ENCODE data around the gene KRTAP3-1. TPM values are rescaled to one million over a fixed set of nuclear protein-coding genes. Genes with fewer than 3 reads are reported as not detected.
"Not testable (repeated sequence)": the region's sequence is repeated elsewhere in the genome, so short reads cannot be mapped to it uniquely, and the experiment has no call there.

KRTAP3-1 gene
- not detected for total RNA-seq

DNA sequence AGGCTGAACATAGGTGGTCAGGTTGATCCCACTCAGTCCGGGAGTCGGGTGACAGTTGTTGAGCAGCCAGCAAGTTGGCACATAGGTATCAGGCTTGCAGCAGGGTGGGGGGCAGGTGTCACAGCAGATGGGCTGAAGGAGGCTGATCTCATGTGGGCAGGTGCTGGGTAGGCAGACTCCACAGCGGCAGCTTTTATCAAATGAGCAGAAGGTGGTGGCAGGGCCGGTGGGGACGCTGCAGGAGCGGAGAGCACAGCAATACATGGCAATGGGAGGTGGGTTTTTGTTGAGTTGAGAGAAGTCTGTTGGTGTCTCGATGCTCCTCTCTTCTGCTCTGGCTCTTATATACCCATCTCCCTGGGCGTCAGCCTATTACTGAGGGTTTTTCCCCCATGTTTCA is at the start of gene KRTAP3-1:
Gene KRTAP3-1, minus strand, starts transcription at position 318 of the 400 bp plus-strand sequence. Its CDS starts 54 bp downstream, at position 264.
- H3K36me3 Mint-ChIP-seq = no peaks in the 10 kb centered on the region
- intact Hi-C loops (cut with micrococcal nuclease) = no loop called here
- ChIA-PET CTCF (no interaction called here), POLR2A (no interaction called here)
- H3K4me3 Mint-ChIP-seq = no peak within 1 kb of the TSS
- no peak for DNase-seq
- no peak within 1 kb of the TSS for H3K27ac Mint-ChIP-seq
- H3K27me3 Mint-ChIP-seq = no peaks in the 10 kb centered on the region
- H3K4me1 Mint-ChIP-seq (ENCODE audit: low read depth) = no peaks in the 10 kb centered on the region
- no peaks in the 10 kb centered on the region for H3K9me3 Mint-ChIP-seq

DNA sequence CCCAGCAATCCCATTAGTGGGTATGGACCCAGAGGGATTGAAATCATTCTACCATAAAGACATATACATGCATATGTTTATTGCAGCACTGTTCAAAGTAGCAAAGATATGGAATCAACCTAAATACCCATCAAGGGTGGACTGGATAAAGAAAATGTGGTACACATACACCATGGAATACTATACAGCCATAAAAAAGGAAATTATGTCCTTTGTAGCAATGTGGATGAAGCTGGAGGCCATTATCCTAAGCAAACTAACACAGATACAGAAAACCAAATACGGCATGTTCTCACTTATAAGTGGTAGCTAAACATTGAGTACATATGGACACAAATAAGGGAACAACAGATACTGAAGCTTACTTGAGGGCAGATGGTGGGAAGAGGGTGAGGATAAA is 48.6 kb upstream of the KRTAP3-1 start:
- intact Hi-C loops (cut with micrococcal nuclease) = no loop called here
- ChIA-PET CTCF (no interaction called here), POLR2A (no interaction called here)
- Mint-ChIP-seq H3K4me1 (ENCODE audit: low read depth) (no peaks in the 10 kb centered on the region), H3K27me3 (peaks cover 25% of the 10 kb centered on the region), H3K9me3 (peaks cover 4% of the 10 kb centered on the region), H3K36me3 (no peaks in the 10 kb centered on the region), H3K27ac (no peak overlapping the region), H3K4me3 (no peak overlapping the region)
- no peak for DNase-seq

DNA sequence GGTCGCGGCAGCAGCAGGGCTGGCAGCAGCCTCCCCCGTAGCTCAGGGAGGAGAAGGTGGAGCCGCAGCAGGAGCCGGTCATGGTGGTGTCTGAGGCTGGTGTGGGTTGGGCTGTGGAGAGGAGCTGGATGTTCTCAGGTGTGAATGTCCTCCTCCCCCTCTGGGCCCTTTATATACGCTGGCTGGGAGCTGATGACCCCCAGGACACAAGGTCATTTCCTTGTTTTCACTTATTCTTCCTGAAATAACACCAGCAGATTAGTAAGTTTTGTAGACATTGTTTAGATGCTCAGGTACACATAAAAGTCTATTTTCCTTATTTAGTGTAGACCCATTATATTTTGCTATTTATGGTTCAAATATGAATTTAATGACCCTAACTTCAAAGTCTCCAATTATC is 46.2 kb upstream of the KRTAP3-1 start, which contains the start of gene KRTAP2-2:
Gene KRTAP2-2, minus strand, starts transcription at position 101 of the 400 bp plus-strand sequence. Its CDS starts 19 bp downstream, at position 82.
- DNase-seq; CTCF ChIA-PET; intact Hi-C loops (cut with micrococcal nuclease); H3K27ac Mint-ChIP-seq; H3K4me3 Mint-ChIP-seq; POLR2A ChIA-PET; H3K36me3 Mint-ChIP-seq; H3K9me3 Mint-ChIP-seq; H3K4me1 Mint-ChIP-seq (ENCODE audit: low read depth): not testable (repeated sequence)
- H3K27me3 Mint-ChIP-seq = peaks cover 20% of the 10 kb centered on the region

DNA sequence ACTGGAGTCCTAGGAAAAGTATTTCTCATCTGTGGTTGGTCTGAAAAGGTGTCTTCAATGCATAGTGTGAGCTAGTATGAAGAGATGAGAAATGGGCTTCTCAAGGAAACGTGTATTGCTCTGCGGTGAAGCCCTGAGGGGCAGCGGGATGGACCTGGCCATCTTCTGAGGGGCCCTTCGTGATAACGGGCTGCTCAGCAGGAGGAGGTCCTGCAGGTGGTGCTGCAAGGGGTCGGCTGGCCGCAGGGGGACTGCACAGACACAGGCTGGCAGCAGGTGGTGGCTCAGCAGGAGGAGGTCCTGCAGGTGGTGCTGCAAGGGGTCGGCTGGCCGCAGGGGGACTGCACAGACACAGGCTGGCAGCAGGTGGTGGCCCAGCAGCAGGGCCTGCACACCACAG is 45.6 kb upstream of the KRTAP3-1 start:
- POLR2A ChIA-PET; H3K36me3 Mint-ChIP-seq; DNase-seq; CTCF ChIA-PET; intact Hi-C loops (cut with micrococcal nuclease); H3K4me3 Mint-ChIP-seq; H3K27ac Mint-ChIP-seq; H3K9me3 Mint-ChIP-seq; H3K4me1 Mint-ChIP-seq (ENCODE audit: low read depth): not testable (repeated sequence)
- peaks cover 19% of the 10 kb centered on the region for H3K27me3 Mint-ChIP-seq

DNA sequence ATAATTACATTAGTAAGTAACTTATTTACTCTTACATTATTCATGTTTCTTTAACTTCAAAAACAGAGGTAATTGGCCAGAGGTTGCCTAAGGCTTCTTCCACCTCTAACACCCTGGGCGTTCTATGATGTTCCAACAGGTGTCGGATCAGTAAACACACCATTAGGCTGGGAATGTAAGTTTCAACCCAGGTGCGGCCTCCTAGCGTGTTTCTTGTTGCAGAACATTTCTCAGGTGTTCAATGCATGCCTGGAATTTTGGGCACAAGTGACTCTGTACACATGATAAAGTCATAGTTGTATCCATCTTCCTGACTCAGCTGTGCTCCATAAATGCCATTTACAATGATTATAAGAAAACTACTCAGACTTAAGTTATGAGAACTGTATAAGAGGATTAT is 45.1 kb upstream of the KRTAP3-1 start:
- peaks cover 4% of the 10 kb centered on the region for H3K9me3 Mint-ChIP-seq
- POLR2A ChIA-PET = no interaction called here
- no peak overlapping the region for H3K27ac Mint-ChIP-seq
- CTCF ChIA-PET = no interaction called here
- peaks cover 17% of the 10 kb centered on the region for H3K27me3 Mint-ChIP-seq
- intact Hi-C loops (cut with micrococcal nuclease) = no loop called here
- no peaks in the 10 kb centered on the region for H3K4me1 Mint-ChIP-seq (ENCODE audit: low read depth)
- no peak for DNase-seq
- H3K36me3 Mint-ChIP-seq = no peaks in the 10 kb centered on the region
- no peak overlapping the region for H3K4me3 Mint-ChIP-seq

DNA sequence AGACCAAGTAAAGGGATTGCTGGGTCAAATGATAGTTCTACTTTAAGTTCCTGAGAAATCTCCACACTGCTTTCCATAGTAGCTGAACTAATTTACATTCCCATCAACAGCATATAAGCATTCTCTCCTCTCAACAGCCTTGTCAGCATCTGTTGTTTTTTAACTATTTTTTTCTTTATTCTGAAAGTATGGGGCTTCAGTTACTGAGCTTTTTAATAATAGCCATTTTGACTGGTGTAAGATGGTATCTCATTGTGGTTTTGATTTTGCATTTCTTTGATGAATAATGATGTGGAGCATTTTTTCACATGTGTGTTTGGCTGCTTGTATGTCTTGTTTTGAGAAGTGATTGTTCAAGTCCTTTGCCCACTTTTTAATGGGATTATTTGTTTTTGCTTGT is 43.6 kb upstream of the KRTAP3-1 start:
- Mint-ChIP-seq H3K4me3 (no peak overlapping the region), H3K36me3 (no peaks in the 10 kb centered on the region), H3K27ac (no peak overlapping the region), H3K9me3 (peaks cover 3% of the 10 kb centered on the region), H3K27me3 (peaks cover 18% of the 10 kb centered on the region), H3K4me1 (ENCODE audit: low read depth) (no peaks in the 10 kb centered on the region)
- DNase-seq = no peak
- intact Hi-C loops (cut with micrococcal nuclease) = no loop called here
- POLR2A ChIA-PET = no interaction called here
- CTCF ChIA-PET = interaction anchor here (0.6 kb wide), 1 partner anchor 618 kb away, joined by 3 read pairs; no protein-coding TSS in a partner anchor

DNA sequence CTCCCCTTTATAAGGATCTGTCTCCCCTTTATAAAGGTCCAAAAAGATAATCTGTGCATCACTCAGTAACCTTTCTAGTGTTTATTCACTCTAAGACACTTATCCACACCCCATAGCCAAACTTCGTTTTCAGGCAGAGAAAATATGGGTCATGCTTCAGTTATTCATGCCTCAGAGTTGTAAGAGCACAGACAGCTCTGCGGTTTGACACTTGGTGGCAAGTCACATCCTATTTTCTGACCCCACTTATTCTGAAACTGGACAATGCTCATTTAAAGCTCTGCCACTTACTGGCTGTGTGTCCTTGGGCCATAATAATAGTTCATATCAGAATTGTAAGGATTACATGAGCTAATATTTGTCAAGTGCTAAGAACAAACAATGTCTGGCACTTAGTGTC is 40.2 kb upstream of the KRTAP3-1 start:
- no peaks in the 10 kb centered on the region for H3K4me1 Mint-ChIP-seq (ENCODE audit: low read depth)
- no peaks in the 10 kb centered on the region for H3K36me3 Mint-ChIP-seq
- intact Hi-C loops (cut with micrococcal nuclease) = no loop called here
- H3K27me3 Mint-ChIP-seq = peaks cover 22% of the 10 kb centered on the region
- H3K9me3 Mint-ChIP-seq = no peaks in the 10 kb centered on the region
- no peak overlapping the region for H3K4me3 Mint-ChIP-seq
- CTCF ChIA-PET = no interaction called here
- H3K27ac Mint-ChIP-seq = no peak overlapping the region
- DNase-seq = no peak
- POLR2A ChIA-PET = no interaction called here

DNA sequence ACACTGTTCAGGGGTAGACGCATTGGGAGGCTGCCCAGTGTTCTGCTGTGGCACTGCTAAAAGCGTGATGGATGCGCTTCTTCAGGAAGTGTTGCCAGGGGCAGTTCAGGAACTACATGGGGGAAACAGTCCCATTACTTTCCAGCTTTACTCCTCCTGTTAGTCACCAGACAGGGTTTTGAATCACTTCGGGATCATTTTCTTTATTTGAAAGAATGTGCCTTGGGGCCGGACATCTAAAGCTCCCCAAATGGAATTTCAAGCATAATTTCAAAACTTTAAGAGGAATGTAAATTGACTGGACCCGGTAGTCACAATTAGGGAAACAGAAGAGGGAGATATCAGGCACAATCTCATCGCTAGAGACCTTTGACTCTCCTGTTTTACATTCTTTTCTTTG is 39.5 kb upstream of the KRTAP3-1 start:
- Mint-ChIP-seq H3K4me1 (ENCODE audit: low read depth) (no peaks in the 10 kb centered on the region), H3K4me3 (no peak overlapping the region), H3K27me3 (peaks cover 22% of the 10 kb centered on the region), H3K36me3 (no peaks in the 10 kb centered on the region), H3K9me3 (peaks cover 3% of the 10 kb centered on the region), H3K27ac (no peak overlapping the region)
- DNase-seq = no peak
- intact Hi-C loops (cut with micrococcal nuclease) = no loop called here
- ChIA-PET CTCF (no interaction called here), POLR2A (no interaction called here)

DNA sequence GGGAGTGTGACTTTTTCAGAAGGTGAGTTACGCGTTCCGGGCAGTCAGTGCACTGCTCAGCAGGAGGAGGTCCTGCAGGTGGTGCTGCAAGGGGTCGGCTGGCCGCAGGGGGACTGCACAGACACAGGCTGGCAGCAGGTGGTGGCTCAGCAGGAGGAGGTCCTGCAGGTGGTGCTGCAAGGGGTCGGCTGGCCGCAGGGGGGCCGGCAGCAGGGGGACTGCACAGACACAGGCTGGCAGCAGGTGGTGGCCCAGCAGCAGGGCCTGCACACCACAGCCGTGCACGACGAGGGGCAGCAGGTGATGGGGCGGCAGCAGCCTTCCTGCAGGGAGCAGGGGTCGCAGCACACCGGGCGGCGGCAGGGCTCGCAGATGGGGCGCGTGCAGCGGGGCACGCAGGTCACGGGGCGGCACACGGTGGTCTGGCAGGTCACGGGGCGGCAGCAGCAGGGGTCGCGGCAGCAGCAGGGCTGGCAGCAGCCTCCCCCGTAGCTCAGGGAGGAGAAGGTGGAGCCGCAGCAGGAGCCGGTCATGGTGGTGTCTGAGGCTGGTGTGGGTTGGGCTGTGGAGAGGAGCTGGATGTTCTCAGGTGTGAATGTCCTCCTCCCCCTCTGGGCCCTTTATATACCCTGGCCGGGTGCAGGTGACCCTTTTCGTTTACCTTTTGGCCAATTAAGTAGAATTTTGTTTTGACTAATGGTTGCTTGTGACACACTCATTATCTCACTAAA is 38.0 kb upstream of the KRTAP3-1 start, which contains the start of gene KRTAP2-1:
Gene KRTAP2-1, minus strand, starts transcription at position 582 of the 731 bp plus-strand sequence. Its CDS starts 49 bp downstream, at position 533.
- H3K27ac Mint-ChIP-seq; H3K4me1 Mint-ChIP-seq (ENCODE audit: low read depth); DNase-seq; H3K4me3 Mint-ChIP-seq; intact Hi-C loops (cut with micrococcal nuclease); H3K9me3 Mint-ChIP-seq; POLR2A ChIA-PET; H3K36me3 Mint-ChIP-seq: not testable (repeated sequence)
- CTCF ChIA-PET = interaction anchor here (0.6 kb wide), 1 partner anchor 8 kb away, joined by 3 read pairs; no protein-coding TSS in a partner anchor
- peaks cover 24% of the 10 kb centered on the region for H3K27me3 Mint-ChIP-seq

DNA sequence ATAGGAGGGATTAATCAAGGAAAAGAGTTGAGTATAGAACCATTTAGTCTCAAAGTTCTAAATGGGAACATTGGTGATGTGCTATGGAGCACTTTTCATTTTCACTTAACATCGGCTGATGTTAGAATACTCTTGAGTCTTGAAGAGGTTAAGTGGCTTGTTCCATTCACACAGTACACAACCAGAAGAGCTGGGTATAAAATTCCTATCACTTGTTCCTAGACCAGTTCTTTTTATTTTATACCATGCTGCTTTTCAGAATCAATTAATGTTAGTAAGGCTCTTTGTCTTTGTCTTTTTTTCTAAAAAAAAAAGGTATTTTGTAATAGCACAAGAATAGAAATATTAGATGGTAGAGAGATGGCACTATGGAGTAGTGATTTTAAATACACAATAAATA is 34.0 kb upstream of the KRTAP3-1 start:
- Mint-ChIP-seq H3K4me1 (ENCODE audit: low read depth) (no peaks in the 10 kb centered on the region), H3K36me3 (no peaks in the 10 kb centered on the region), H3K27ac (no peak overlapping the region), H3K4me3 (no peak overlapping the region), H3K27me3 (peaks cover 21% of the 10 kb centered on the region), H3K9me3 (peaks cover 6% of the 10 kb centered on the region)
- CTCF ChIA-PET = no interaction called here
- DNase-seq = no peak
- intact Hi-C loops (cut with micrococcal nuclease) = no loop called here
- POLR2A ChIA-PET = no interaction called here

DNA sequence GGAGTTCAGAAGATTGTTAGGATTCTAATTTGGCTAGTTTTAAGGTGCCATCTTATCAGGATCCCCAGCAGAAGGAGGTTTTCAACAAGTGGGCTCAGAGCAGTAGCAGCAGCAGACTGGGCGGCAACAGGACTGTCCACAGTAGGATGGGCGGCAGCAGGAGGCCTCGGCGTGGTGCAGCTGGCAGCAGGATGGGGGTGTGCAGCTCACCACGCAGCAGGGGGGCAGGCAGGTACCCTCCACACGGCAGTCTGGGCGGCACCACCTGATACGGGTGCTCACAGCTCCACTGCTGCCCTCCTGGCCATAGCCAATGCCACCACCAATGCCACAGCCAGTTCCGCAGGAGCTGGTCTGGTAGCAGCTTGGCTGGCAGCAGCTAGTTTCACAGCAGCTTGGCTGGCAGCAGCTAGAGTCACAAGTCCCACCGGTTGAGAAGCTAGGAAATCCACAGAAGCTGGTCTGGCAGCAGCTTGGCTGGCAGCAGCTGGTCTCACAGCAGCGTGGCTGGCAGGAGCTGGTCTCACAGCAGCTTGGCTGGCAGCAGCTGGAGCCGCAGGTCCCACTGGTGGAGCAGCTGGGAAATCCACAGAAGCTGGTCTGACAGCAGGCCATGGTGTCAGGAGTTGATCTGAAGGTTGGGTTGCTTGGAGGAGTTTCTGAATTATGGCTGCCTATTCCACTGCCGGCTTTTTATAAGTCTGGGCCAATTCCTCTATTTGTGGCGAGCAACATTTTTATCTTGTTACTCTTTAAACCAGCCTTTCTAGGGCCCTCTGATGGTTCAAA is 32.0 kb upstream of the KRTAP3-1 start, which contains the start of gene KRTAP1-1:
Gene KRTAP1-1, minus strand, starts transcription at position 668 of the 789 bp plus-strand sequence. Its CDS starts 53 bp downstream, at position 615.
- H3K9me3 Mint-ChIP-seq; intact Hi-C loops (cut with micrococcal nuclease); H3K27ac Mint-ChIP-seq; POLR2A ChIA-PET; H3K4me1 Mint-ChIP-seq (ENCODE audit: low read depth); H3K36me3 Mint-ChIP-seq; DNase-seq; H3K4me3 Mint-ChIP-seq; CTCF ChIA-PET: not testable (repeated sequence)
- peaks cover 15% of the 10 kb centered on the region for H3K27me3 Mint-ChIP-seq

DNA sequence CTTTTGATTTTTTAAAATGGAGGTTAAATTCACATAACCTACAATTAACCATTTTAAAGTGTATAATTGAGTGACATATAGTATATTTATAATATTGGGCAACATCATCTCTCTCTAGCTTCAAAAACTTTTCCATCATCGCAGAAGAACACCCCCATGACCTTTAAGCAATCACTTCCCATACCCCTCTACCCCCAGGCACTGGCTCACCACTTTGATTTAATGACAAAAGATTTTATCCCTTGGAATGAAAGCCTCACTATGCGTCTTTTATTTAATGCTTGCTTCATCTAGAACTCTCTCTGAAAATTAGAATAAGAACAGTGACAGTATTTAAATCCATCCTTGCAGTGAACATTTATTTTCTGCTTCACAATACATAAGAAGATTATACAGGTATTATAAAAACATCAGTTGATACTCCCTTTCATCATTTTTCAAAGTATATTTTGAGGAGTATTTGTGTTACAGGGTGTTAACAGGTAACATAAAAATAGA is 29.0 kb upstream of the KRTAP3-1 start:
- H3K27me3 Mint-ChIP-seq = peaks cover 10% of the 10 kb centered on the region
- no peaks in the 10 kb centered on the region for H3K4me1 Mint-ChIP-seq (ENCODE audit: low read depth)
- POLR2A ChIA-PET = no interaction called here

More for the DNA sequence above, 29.0 kb upstream of the KRTAP3-1 start:
- Mint-ChIP-seq H3K4me3 (no peak overlapping the region), H3K27ac (no peak overlapping the region), H3K36me3 (no peaks in the 10 kb centered on the region), H3K9me3 (no peaks in the 10 kb centered on the region)
- CTCF ChIA-PET = no interaction called here
- intact Hi-C loops (cut with micrococcal nuclease) = no loop called here
- DNase-seq = no peak

All from activated CD4-positive, alpha-beta memory T cell treated with anti-CD3 and anti-CD28 coated beads for 36 hours (primary cell).